GM23338 (cell line): Measurements from ENCODE around the gene SETDB2. TPM values are rescaled to one million over a fixed set of nuclear protein-coding genes. Genes with fewer than 3 reads are reported as not detected.

Experiments
- ATAC-seq: fragments of 200-7000 bp; cut with Tn5 transposase; 3 replicates; pipeline ENCODE4 v1.9.1; 2020
- DNase-seq: peaks from one replicate; pipeline ENCODE4 v3.0.0-alpha.2; 2015; ENCODE audit warnings: low spot score
- H2AFZ ChIP-seq: fragments of 200-600 bp; sonication (generic); 2 replicates; pipeline ENCODE4 v1.8.0; 2016; ENCODE audit warnings: antibody characterized with exemption, mild to moderate bottlenecking, moderate library complexity
- H3F3A ChIP-seq: fragments of 200-600 bp; sonication (generic); replicated peaks from 2 replicates; pipeline ENCODE4 v1.8.0; 2017; ENCODE audit warnings: antibody characterized with exemption, mixed run types, low read depth
- H3K27ac ChIP-seq: fragments of 200-600 bp; sonication (generic); 2 replicates; pipeline ENCODE4 v1.6.1; 2016; ENCODE audit warnings: low read depth
- H3K27me3 ChIP-seq: fragments of 200-600 bp; sonication (generic); 2 replicates; pipeline ENCODE4 v1.8.0; 2016; ENCODE audit warnings: mild to moderate bottlenecking, mixed run types, moderate library complexity; ENCODE audit not compliant: insufficient read depth
- H3K36me3 ChIP-seq: fragments of 200-600 bp; sonication (generic); 2 replicates; pipeline ENCODE4 v1.8.0; 2016; ENCODE audit warnings: mild to moderate bottlenecking; ENCODE audit not compliant: insufficient read depth
- H3K4me1 ChIP-seq: fragments of 200-600 bp; sonication (generic); 2 replicates; pipeline ENCODE4 v1.8.0; 2016; ENCODE audit warnings: mild to moderate bottlenecking, moderate library complexity; ENCODE audit not compliant: insufficient read depth
- H3K4me2 ChIP-seq: fragments of 200-600 bp; sonication (generic); 2 replicates; pipeline ENCODE4 v1.7.1; 2017; ENCODE audit warnings: mixed run types
- H3K4me3 ChIP-seq: fragments of 200-600 bp; sonication (generic); 2 replicates; pipeline ENCODE4 v1.6.1; 2016; ENCODE audit warnings: mixed run types
- H3K79me2 ChIP-seq: fragments of 200-600 bp; sonication (generic); replicated peaks from 2 replicates; pipeline ENCODE4 v1.8.0; 2017; ENCODE audit warnings: mild to moderate bottlenecking; ENCODE audit not compliant: insufficient read depth
- H3K9me2 ChIP-seq: fragments of 200-600 bp; sonication (generic); 2 replicates; pipeline ENCODE4 v1.8.0; 2017; ENCODE audit not compliant: insufficient read depth
- H4K20me1 ChIP-seq: fragments of 200-600 bp; sonication (generic); replicated peaks from 2 replicates; pipeline ENCODE4 v1.8.0; 2017; ENCODE audit warnings: mild to moderate bottlenecking; ENCODE audit not compliant: insufficient read depth
- H3K27ac Mint-ChIP-seq: 2 replicates; pipeline ENCODE4 v1.8.0; 2020; ENCODE audit warnings: inconsistent platforms, mild to moderate bottlenecking, moderate library complexity, mixed read lengths
- H3K27me3 Mint-ChIP-seq: 3 replicates; pipeline ENCODE4 v1.8.0; 2022; ENCODE audit warnings: low read depth, mild to moderate bottlenecking, moderate library complexity, mixed read lengths, inconsistent platforms; ENCODE audit not compliant: insufficient read depth, poor library complexity
- H3K36me3 Mint-ChIP-seq: 3 replicates; pipeline ENCODE4 v1.8.0; 2021; ENCODE audit warnings: low read depth, mild to moderate bottlenecking, inconsistent platforms, moderate library complexity, mixed read lengths
- H3K4me1 Mint-ChIP-seq: 3 replicates; pipeline ENCODE4 v1.8.0; 2020; ENCODE audit warnings: mild to moderate bottlenecking, inconsistent platforms, mixed read lengths
- H3K4me3 Mint-ChIP-seq: 3 replicates; pipeline ENCODE4 v1.8.0; 2021; ENCODE audit warnings: moderate library complexity, mild to moderate bottlenecking, inconsistent platforms, mixed read lengths
- H3K9me3 Mint-ChIP-seq: 3 replicates; pipeline ENCODE4 v1.8.0; 2020; ENCODE audit warnings: moderate library complexity, mild to moderate bottlenecking, inconsistent platforms, mixed read lengths
- CREB1 ChIP-seq: fragments of 250-450 bp; sonication (Bioruptor Pico); IDR thresholded peaks from 2 replicates; pipeline ENCODE4 v1.5.0; 2020; ENCODE audit warnings: low read depth, mild to moderate bottlenecking, moderate library complexity
- ETS1 ChIP-seq: IDR thresholded peaks from 2 replicates; pipeline ENCODE4 v1.6.1; 2016; ENCODE audit warnings: antibody characterized with exemption
- EZH2 ChIP-seq: fragments of 200-600 bp; sonication (generic); IDR thresholded peaks from one replicate; pipeline ENCODE4 v1.8.0; 2017; ENCODE audit warnings: antibody characterized with exemption, mild to moderate bottlenecking, low read depth; ENCODE audit not compliant: unreplicated experiment
- EZH2phosphoT487 ChIP-seq: fragments of 200-600 bp; sonication (generic); IDR thresholded peaks from one replicate; pipeline ENCODE4 v1.8.1; 2018; ENCODE audit warnings: antibody characterized with exemption; ENCODE audit not compliant: unreplicated experiment
- JUNB ChIP-seq: IDR thresholded peaks from one replicate; pipeline ENCODE4 v1.6.1; 2016; ENCODE audit warnings: antibody characterized with exemption; ENCODE audit not compliant: unreplicated experiment
- NANOG ChIP-seq: IDR thresholded peaks from 2 replicates; pipeline ENCODE4 v1.6.1; 2016; ENCODE audit warnings: antibody characterized with exemption, borderline replicate concordance
- REST ChIP-seq: IDR thresholded peaks from one replicate; pipeline ENCODE4 v1.6.1; 2018; ENCODE audit warnings: antibody characterized with exemption; ENCODE audit not compliant: unreplicated experiment
- STAT1 ChIP-seq: IDR thresholded peaks from one replicate; pipeline ENCODE4 v1.6.1; 2016; ENCODE audit warnings: antibody characterized with exemption; ENCODE audit not compliant: unreplicated experiment
- ZNF114 ChIP-seq: fragments of 250-450 bp; sonication (Bioruptor Pico); IDR thresholded peaks from 2 replicates; pipeline ENCODE4 v1.5.0; 2020; ENCODE audit warnings: mild to moderate bottlenecking, moderate library complexity
- ZNF331 ChIP-seq: fragments of 250-450 bp; sonication (Bioruptor Pico); IDR thresholded peaks from 2 replicates; pipeline ENCODE4 v1.5.0; 2020; ENCODE audit warnings: low read depth, mild to moderate bottlenecking, moderate library complexity
- ZNF462 ChIP-seq: fragments of 250-450 bp; sonication (Bioruptor Pico); IDR thresholded peaks from 2 replicates; pipeline ENCODE4 v1.5.0; 2020; ENCODE audit warnings: mild to moderate bottlenecking, moderate library complexity
- polyA plus RNA-seq: library from polyadenylated mRNA; unstranded; fragments of >200 nt; fragmentation: Nextera tagmentation; extraction: Ambion mirVana; gene quantifications from 2 replicates; pipeline ENCODE4 v1.2.1, GENCODE V29; 2016
- total RNA-seq: library from RNA; depleted of rRNA; stranded (reverse); fragments of >200 nt; shearing (Covaris generic); gene quantifications from 2 replicates; pipeline ENCODE4 v1.2.3, GENCODE V29; 2014
- TF ChIP-seq, protein P1 (sequence below), 2 experiments: fragments of 200-600 bp in 1 of 2; sonication (generic) in 1 of 2; conservative IDR thresholded peaks; 2 replicates each; pipeline versions ENCODE4 v1.5.1 to v1.6.1; 2016 to 2017; ENCODE audit warnings: antibody characterized with exemption in 2 of 2, low read depth in 2 of 2, mild to moderate bottlenecking in 2 of 2, moderate library complexity in 1 of 2

The SETDB2 gene
- total and polyA plus RNA-seq, 2 experiments from 2014 or later, result 4.6 to 5.8 TPM

GRCh38 chr13:49512578-49512977 is 68.5 kb downstream of the SETDB2 start:
- Histone ChIP-seq H3F3A (no peaks in the 10 kb centered on the region), H3K36me3 (no peaks in the 10 kb centered on the region), H3K27me3 (no peaks in the 10 kb centered on the region), H3K27ac (no peak overlapping the region), H4K20me1 (no peaks in the 10 kb centered on the region), H2AFZ (no peak overlapping the region), H3K9me2 (no peaks in the 10 kb centered on the region), H3K4me1 (peaks cover under 1% of the 10 kb centered on the region; the same call in 1 of the 2 replicates), H3K4me2 (no peak overlapping the region), H3K79me2 (no peaks in the 10 kb centered on the region), H3K4me3 (no peak overlapping the region)
- Mint-ChIP-seq H3K9me3 (no peaks in the 10 kb centered on the region; the same call in 2 of the 3 replicates), H3K27ac (no peak overlapping the region), H3K4me3 (no peak overlapping the region), H3K36me3 (peaks cover 5% of the 10 kb centered on the region; the same call in 1 of the 3 replicates), H3K4me1 (peaks cover 2% of the 10 kb centered on the region; the same call in 1 of the 3 replicates), H3K27me3 (no peaks in the 10 kb centered on the region)
- DNase-seq (no peak), ATAC-seq (no peak)
- TF ChIP-seq REST (no peak), CREB1 (no peak), ZNF462 (CRISPR knock-in tag) (no peak), STAT1 (no peak), ETS1 (no peak), EZH2phosphoT487 (no peak), ZNF331 (CRISPR knock-in tag) (no peak), EZH2 (no peak), NANOG (no peak), ZNF114 (CRISPR knock-in tag) (no peak), JUNB (no peak)
- TF ChIP-seq, protein P1, sequence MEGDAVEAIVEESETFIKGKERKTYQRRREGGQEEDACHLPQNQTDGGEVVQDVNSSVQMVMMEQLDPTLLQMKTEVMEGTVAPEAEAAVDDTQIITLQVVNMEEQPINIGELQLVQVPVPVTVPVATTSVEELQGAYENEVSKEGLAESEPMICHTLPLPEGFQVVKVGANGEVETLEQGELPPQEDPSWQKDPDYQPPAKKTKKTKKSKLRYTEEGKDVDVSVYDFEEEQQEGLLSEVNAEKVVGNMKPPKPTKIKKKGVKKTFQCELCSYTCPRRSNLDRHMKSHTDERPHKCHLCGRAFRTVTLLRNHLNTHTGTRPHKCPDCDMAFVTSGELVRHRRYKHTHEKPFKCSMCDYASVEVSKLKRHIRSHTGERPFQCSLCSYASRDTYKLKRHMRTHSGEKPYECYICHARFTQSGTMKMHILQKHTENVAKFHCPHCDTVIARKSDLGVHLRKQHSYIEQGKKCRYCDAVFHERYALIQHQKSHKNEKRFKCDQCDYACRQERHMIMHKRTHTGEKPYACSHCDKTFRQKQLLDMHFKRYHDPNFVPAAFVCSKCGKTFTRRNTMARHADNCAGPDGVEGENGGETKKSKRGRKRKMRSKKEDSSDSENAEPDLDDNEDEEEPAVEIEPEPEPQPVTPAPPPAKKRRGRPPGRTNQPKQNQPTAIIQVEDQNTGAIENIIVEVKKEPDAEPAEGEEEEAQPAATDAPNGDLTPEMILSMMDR (conservative IDR thresholded peaks at IDR 0.05; ENCODE audit: low read depth in 2 of 2), result no peak
